Fibroblast of mammary gland (primary cell): ENCODE results near the gene L3MBTL2.

Experiments
- DNase-seq: peaks from one replicate; pipeline ENCODE4 v3.0.0-alpha.2; 2010; ENCODE audit warnings: low read depth
- H3K4me3 ChIP-seq: 2 replicates; pipeline ENCODE4 v1.5.1; 2011; ENCODE audit warnings: low read depth, mild to moderate bottlenecking, low read length, moderate library complexity; ENCODE audit not compliant: control insufficient read depth
- CTCF ChIP-seq: conservative IDR thresholded peaks from 2 replicates; pipeline ENCODE4 v1.5.1; 2011; ENCODE audit warnings: low read depth, low read length, inconsistent platforms; ENCODE audit not compliant: control insufficient read depth, insufficient read depth

The L3MBTL2 gene

GRCh38 chr22:41193829-41194228 is 11.3 kb upstream of the L3MBTL2 start:
- no peak for DNase-seq
- H3K4me3 ChIP-seq = no peak overlapping the region
- no peak for TF ChIP-seq CTCF

- peak overlapping the region; percentile 72 for H3K4me3 ChIP-seq
- peak; percentile 27 for DNase-seq
- no peak for TF ChIP-seq CTCF
Observed at GRCh38 chr22:41197038-41197972, 7.8 kb upstream of the L3MBTL2 start.

- no peak for DNase-seq
- H3K4me3 ChIP-seq = peak overlapping the region; percentile 72
- no peak for TF ChIP-seq CTCF
Observed at GRCh38 chr22:41198027-41198580, 7.0 kb upstream of the L3MBTL2 start.

GRCh38 chr22:41201141-41201540 is 4.0 kb upstream of the L3MBTL2 start:
- no peak for TF ChIP-seq CTCF
- H3K4me3 ChIP-seq = no peak overlapping the region
- no peak for DNase-seq

GRCh38 chr22:41203118-41203517 is 2.0 kb upstream of the L3MBTL2 start:
- no peak overlapping the region for H3K4me3 ChIP-seq
- DNase-seq = no peak

GRCh38 chr22:41204066-41204465 is 1.0 kb upstream of the L3MBTL2 start:
- no peak for TF ChIP-seq CTCF
- no peak for DNase-seq
- no peak overlapping the region for H3K4me3 ChIP-seq

More at GRCh38 chr22:41203118-41203517, 2.0 kb upstream of the L3MBTL2 start:
- no peak for TF ChIP-seq CTCF
